GM21529 (cell line): Measurements from ENCODE around the gene PAX9.
"Not testable (repeated sequence)": the region's sequence is repeated elsewhere in the genome, so short reads cannot be mapped to it uniquely, and the experiment has no call there.

Experiments used
- ATAC-seq: cut with Tn5 transposase; IDR thresholded peaks from one replicate; pipeline ENCODE4 v1.9.1; 2021; ENCODE audit not compliant: unreplicated experiment

Gene PAX9

GRCh38 chr14:36672095-36672494, 10.4 kb downstream of the PAX9 start:
- ATAC-seq = no peak

GRCh38 chr14:36674659-36675058, 13.0 kb downstream of the PAX9 start:
- ATAC-seq = no peak

GRCh38 chr14:36675581-36675980, 13.9 kb downstream of the PAX9 start:
- no peak for ATAC-seq

GRCh38 chr14:36676236-36676635, 14.6 kb downstream of the PAX9 start:
- ATAC-seq = no peak

GRCh38 chr14:36682338-36682737, 20.7 kb downstream of the PAX9 start:
- no peak for ATAC-seq

GRCh38 chr14:36683083-36683724, 21.5 kb downstream of the PAX9 start:
- no peak for ATAC-seq

- ATAC-seq = no peak
These were observed 23.3 kb downstream of the PAX9 start for GRCh38 chr14:36684946-36685345.

- no peak for ATAC-seq
These were observed 28.8 kb downstream of the PAX9 start for GRCh38 chr14:36690311-36691040.

- not testable (repeated sequence) for ATAC-seq
These were observed 37.8 kb downstream of the PAX9 start for GRCh38 chr14:36699420-36699819.

- ATAC-seq = no peak
These were observed 39.0 kb downstream of the PAX9 start for GRCh38 chr14:36700651-36701050.

GRCh38 chr14:36701132-36701531, 39.5 kb downstream of the PAX9 start:
- no peak for ATAC-seq

GRCh38 chr14:36702474-36702873, 40.8 kb downstream of the PAX9 start:
- no peak for ATAC-seq

GRCh38 chr14:36707570-36707969, 45.9 kb downstream of the PAX9 start:
- ATAC-seq = no peak

- ATAC-seq = no peak
These were observed 52.5 kb downstream of the PAX9 start for GRCh38 chr14:36713960-36714703.

- no peak for ATAC-seq
These were observed 55.0 kb downstream of the PAX9 start for GRCh38 chr14:36716614-36717184.

- ATAC-seq = no peak
These were observed 55.7 kb downstream of the PAX9 start for GRCh38 chr14:36717363-36717762.

- no peak for ATAC-seq
These were observed 56.6 kb downstream of the PAX9 start for GRCh38 chr14:36718216-36718615.

- ATAC-seq = no peak
These were observed 58.2 kb downstream of the PAX9 start for GRCh38 chr14:36719823-36720222.

GRCh38 chr14:36720657-36721056, 59.0 kb downstream of the PAX9 start:
- no peak for ATAC-seq

- no peak for ATAC-seq
These were observed 60.2 kb downstream of the PAX9 start for GRCh38 chr14:36721877-36722276.

- no peak for ATAC-seq
These were observed 61.9 kb downstream of the PAX9 start for GRCh38 chr14:36723530-36723929.

GRCh38 chr14:36724162-36724561, 62.5 kb downstream of the PAX9 start:
- ATAC-seq = no peak
